ENCODE results near the gene FOSL1.

Gene FOSL1

DNA sequence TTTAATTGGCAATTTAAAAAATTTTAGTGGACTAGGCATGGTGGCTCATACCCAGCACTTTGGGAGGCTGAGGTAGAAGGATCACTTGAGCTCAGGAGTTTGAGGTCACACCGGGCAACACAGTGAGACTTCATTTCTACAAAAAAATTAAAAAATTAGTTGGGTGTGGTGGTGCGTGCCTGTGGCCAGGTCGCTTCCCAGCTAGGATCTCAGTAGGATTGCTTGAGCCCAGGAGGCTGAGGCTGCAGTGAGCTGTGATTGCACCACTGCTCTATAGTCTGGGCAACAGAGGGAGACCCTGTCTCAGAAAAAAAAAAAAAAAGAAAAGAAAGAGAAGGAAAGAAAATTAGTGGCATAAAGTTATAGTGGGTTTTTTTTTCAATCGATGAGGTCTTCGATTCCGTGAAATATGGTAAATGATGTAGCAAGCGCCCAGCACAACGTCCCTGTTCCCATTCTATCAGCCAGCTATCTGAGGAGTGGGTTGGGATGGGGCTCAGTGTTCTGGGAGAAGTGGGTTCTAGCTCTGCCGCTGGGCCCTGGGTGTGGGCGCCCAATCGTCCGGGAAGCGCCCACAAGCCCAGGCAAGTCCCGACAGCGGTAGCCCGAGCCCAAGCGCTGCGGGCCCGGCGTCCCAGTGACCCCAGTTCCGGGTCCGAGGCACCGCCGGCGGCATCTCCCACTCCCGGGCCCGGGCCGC, 1.4 kb downstream of the FOSL1 start:
- peak overlapping the region; percentile 50 for H3K4me3 ChIP-seq (replicated peaks; ENCODE audit: insufficient read depth, low read length)

DNA sequence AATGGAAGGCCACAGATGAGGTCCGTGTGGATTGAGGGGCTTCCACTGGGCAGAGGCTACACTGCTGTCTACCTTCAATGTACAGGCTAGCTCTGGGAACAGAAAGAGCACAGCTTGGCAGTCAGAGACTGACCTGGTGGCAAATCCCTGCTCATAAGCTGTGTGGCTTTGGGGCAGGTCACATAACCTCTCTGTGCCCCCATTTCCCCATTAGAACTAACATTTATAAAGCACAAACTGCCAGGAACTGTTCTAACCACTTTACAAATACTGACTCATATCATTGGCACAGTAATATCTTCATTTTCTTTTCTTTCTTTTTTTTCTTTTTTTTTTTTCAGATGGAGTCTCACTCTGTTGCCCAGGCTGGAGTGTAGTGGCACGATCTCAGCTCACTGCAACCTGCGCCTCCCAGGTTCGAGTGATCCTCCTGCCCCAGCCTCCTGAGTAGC, 3.1 kb downstream of the FOSL1 start:
- H3K27ac ChIP-seq (replicated peaks) = no peak overlapping the region
- no peak for DNase-seq (ENCODE audit: low read depth in 1 of 2, low spot score in 1 of 2)
- TF ChIP-seq SPI1 (IDR thresholded peaks at IDR 0.05; ENCODE audit: borderline replicate concordance, low read depth) = no peak
- TF ChIP-seq, protein P1, sequence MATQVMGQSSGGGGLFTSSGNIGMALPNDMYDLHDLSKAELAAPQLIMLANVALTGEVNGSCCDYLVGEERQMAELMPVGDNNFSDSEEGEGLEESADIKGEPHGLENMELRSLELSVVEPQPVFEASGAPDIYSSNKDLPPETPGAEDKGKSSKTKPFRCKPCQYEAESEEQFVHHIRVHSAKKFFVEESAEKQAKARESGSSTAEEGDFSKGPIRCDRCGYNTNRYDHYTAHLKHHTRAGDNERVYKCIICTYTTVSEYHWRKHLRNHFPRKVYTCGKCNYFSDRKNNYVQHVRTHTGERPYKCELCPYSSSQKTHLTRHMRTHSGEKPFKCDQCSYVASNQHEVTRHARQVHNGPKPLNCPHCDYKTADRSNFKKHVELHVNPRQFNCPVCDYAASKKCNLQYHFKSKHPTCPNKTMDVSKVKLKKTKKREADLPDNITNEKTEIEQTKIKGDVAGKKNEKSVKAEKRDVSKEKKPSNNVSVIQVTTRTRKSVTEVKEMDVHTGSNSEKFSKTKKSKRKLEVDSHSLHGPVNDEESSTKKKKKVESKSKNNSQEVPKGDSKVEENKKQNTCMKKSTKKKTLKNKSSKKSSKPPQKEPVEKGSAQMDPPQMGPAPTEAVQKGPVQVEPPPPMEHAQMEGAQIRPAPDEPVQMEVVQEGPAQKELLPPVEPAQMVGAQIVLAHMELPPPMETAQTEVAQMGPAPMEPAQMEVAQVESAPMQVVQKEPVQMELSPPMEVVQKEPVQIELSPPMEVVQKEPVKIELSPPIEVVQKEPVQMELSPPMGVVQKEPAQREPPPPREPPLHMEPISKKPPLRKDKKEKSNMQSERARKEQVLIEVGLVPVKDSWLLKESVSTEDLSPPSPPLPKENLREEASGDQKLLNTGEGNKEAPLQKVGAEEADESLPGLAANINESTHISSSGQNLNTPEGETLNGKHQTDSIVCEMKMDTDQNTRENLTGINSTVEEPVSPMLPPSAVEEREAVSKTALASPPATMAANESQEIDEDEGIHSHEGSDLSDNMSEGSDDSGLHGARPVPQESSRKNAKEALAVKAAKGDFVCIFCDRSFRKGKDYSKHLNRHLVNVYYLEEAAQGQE (IDR thresholded peaks at IDR 0.05; ENCODE audit: insufficient replicate concordance, low read depth) = no peak
- TF ChIP-seq POLR2AphosphoS5 (IDR thresholded peaks at IDR 0.05; ENCODE audit: low read depth) = no peak
- no peak for TF ChIP-seq GABPA (IDR thresholded peaks at IDR 0.05; ENCODE audit: low read depth)
- TF ChIP-seq, protein P2, sequence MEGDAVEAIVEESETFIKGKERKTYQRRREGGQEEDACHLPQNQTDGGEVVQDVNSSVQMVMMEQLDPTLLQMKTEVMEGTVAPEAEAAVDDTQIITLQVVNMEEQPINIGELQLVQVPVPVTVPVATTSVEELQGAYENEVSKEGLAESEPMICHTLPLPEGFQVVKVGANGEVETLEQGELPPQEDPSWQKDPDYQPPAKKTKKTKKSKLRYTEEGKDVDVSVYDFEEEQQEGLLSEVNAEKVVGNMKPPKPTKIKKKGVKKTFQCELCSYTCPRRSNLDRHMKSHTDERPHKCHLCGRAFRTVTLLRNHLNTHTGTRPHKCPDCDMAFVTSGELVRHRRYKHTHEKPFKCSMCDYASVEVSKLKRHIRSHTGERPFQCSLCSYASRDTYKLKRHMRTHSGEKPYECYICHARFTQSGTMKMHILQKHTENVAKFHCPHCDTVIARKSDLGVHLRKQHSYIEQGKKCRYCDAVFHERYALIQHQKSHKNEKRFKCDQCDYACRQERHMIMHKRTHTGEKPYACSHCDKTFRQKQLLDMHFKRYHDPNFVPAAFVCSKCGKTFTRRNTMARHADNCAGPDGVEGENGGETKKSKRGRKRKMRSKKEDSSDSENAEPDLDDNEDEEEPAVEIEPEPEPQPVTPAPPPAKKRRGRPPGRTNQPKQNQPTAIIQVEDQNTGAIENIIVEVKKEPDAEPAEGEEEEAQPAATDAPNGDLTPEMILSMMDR (IDR thresholded peaks at IDR 0.05; ENCODE audit: insufficient read depth, low read length) = no peak
- H3K27me3 ChIP-seq (ENCODE audit: insufficient read depth, poor library complexity, severe bottlenecking) = no peaks in the 10 kb centered on the region
- no peak overlapping the region for H3K4me3 ChIP-seq (replicated peaks; ENCODE audit: insufficient read depth, low read length)

More for the DNA sequence above, 1.4 kb downstream of the FOSL1 start:
- no peak for DNase-seq (ENCODE audit: low read depth in 1 of 2, low spot score in 1 of 2)
- TF ChIP-seq SPI1 (IDR thresholded peaks at IDR 0.05; ENCODE audit: borderline replicate concordance, low read depth) (no peak), POLR2AphosphoS5 (IDR thresholded peaks at IDR 0.05; ENCODE audit: low read depth) (no peak), GABPA (IDR thresholded peaks at IDR 0.05; ENCODE audit: low read depth) (no peak)
- TF ChIP-seq, protein P2 (IDR thresholded peaks at IDR 0.05; ENCODE audit: insufficient read depth, low read length) = no peak
- TF ChIP-seq, protein P1 (IDR thresholded peaks at IDR 0.05; ENCODE audit: insufficient replicate concordance, low read depth) = no peak
- Histone ChIP-seq H3K27me3 (ENCODE audit: insufficient read depth, poor library complexity, severe bottlenecking) (no peaks in the 10 kb centered on the region), H3K27ac (replicated peaks) (no peak overlapping the region; the same call in 1 of the 2 replicates)

DNA sequence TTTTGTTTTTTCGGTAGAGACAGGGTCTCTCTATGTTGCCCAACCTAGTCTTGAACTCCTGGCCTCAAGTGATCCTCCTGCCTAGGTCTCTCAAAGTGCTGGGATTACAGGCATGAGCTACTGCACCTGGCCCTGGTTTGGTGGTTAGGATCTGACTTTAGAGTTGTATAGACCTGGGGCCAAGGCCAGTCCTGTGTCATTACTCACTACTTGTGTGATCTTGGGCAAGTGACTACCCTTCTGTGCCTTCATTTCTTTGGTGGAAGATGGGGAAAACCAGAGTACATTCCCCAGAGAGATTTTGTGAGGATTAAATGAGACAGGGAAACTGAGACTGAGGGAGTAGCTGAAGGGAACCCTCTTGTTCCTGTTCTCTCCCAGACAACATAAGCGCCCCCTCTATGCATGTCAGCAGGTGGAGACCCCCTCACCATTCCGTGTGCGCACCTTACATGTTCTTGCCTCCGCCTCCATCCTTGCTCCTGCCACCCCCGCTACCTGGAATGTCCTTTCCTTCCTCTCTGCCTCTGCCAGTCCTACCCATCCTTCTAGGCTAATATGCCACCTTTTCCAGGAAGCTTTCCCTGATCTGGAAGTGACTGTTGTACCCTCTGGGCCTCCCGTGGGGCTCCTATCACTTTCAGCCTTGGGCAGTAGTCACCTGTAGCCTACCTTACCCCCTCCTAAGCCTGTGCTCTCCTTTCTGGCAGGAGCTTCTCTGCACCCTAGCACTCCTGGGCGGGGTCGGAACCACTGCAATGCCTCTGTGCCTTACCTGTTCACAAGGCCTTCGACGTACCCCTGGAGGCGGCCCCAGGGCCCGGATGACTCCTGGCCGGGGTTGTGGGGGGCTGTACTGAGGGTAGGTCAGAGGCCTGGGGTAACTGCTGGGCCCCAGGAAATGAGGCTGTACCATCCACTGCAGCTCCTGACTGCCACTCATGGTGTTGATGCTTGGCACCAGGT, 3.9 kb downstream of the FOSL1 start:
- Histone ChIP-seq H3K27ac (replicated peaks) (no peak overlapping the region), H3K27me3 (ENCODE audit: insufficient read depth, poor library complexity, severe bottlenecking) (no peaks in the 10 kb centered on the region), H3K4me3 (replicated peaks; ENCODE audit: insufficient read depth, low read length) (no peak overlapping the region)
- TF ChIP-seq SPI1 (IDR thresholded peaks at IDR 0.05; ENCODE audit: borderline replicate concordance, low read depth) (no peak), GABPA (IDR thresholded peaks at IDR 0.05; ENCODE audit: low read depth) (no peak), POLR2AphosphoS5 (IDR thresholded peaks at IDR 0.05; ENCODE audit: low read depth) (no peak)
- TF ChIP-seq, protein P2 (IDR thresholded peaks at IDR 0.05; ENCODE audit: insufficient read depth, low read length) = no peak
- TF ChIP-seq, protein P1 (IDR thresholded peaks at IDR 0.05; ENCODE audit: insufficient replicate concordance, low read depth) = no peak
- DNase-seq (ENCODE audit: low read depth in 1 of 2, low spot score in 1 of 2) = no peak
